ENCODE data around the gene PLOD2.

- TF ChIP-seq GABPA (IDR thresholded peaks at IDR 0.05; ENCODE audit: low read depth), result no peak
- no peak for TF ChIP-seq CTCF (IDR thresholded peaks at IDR 0.05; ENCODE audit: insufficient read depth, low read length)
- TF ChIP-seq REST (IDR thresholded peaks at IDR 0.05; ENCODE audit: insufficient replicate concordance, low read depth), result no peak
- no peak for TF ChIP-seq POLR2AphosphoS5 (IDR thresholded peaks at IDR 0.05; ENCODE audit: low read depth)
- TF ChIP-seq SPI1 (IDR thresholded peaks at IDR 0.05; ENCODE audit: borderline replicate concordance, low read depth), result no peak
Observed at GRCh38 chr3:146166415-146166821, 5.4 kb upstream of the PLOD2 start.

All from HL-60 (cell line).